HG03135 (cell line): ENCODE measurements around the gene NRBF2.
"Not testable (repeated sequence)": the region's sequence is repeated elsewhere in the genome, so short reads cannot be mapped to it uniquely, and the experiment has no call there.

Source experiments
- ATAC-seq: cut with Tn5 transposase; IDR thresholded peaks from one replicate; pipeline ENCODE4 v1.9.1; 2021; ENCODE audit warnings: mild to moderate bottlenecking, moderate library complexity; ENCODE audit not compliant: unreplicated experiment

Gene NRBF2

DNA sequence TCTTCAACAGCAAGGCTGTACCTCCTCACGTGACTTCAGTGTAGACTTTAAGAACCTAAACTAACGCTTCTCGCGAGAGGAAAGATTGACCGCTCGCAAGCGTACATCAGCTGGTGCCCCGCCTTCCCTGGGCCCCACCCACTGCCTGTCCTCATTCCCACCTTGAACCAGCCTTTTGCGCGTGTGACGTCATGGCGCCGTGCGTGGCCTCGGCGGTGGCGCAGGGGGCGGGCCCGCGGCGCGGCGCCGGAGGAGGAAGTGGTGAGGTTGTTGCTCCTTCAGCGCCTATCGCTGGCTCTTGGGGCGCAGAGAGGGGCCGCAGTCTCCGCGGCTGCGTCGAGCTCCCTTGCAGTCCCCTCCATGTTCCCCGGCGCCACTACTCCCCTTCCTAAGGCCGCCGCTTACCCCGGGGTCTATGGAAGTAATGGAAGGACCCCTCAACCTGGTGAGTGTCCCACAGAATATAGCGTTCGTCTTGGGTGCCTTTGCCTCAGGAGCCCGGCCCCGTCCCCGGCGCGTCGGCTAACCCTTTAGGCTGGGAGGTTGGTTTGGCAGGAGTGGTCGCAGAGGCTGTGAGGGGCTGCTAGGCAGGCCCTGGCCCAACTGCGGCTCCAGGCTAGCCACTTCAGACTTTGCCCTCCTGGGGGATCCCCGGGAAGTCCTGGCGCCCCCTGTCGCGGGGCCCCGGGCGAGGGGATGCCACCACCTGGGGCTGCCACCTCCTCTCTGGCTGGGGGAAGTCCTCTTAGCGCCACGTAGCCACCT is at the start of gene NRBF2:
Gene NRBF2 (plus strand): TSS at position 273 of the 765 bp plus-strand sequence. CDS start 143 bp downstream, at position 416.
- ATAC-seq = peak; percentile 98

DNA sequence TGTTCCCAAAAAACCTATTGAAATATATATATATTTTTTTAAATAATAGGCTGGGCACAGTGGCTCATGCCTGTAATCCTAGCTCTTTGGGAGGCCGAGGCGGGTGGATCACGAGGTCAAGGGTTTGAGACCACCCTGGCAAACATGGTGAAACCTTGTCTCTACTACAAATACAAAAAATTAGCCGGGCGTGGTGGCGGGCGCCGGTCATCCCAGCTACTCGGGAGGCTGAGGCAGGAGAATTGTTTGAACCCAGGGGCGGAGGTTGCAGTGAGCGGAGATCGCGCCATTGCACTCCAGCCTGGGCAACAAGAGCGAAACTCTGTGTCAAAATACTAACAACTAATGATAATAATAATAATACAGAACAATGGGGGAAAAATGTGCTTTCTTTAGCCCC is 49.7 kb upstream of the NRBF2 start:
- not testable (repeated sequence) for ATAC-seq

DNA sequence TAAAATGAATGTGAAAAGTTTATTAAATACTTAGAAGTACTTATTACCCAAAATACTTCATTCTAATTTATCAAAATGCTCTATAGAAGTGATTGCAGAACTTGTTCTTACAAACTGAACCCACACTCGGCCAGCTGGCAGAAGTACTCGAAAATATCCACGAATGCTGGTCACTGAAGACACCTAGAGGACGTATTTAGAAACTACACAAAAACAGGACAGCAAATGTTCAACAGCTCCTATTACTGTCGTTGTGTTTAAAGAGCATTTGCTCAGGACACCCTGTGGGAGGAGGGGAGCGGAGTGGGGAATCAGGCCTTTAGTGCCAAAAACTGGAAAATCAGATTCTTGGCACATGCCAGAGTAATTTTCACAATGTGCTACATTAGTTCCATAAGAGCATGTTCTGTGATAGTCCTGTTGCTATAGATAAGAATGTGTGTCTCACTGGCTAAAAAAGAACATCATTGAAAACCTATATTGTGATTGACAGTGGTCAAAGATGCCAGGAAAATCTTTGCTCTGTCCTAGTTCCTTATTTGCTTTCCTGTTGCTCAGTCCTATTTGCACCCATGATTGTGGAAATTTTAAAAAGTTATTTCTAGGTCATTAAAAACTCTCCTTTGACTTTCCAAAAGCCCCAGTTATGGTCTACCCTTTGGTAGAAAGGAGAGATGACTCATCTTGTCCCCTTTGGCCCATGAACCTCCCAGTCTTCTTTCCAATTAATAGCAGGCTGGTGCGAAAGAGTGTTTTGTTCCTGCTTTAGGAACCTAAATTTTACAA is 49.0 kb upstream of the NRBF2 start:
- ATAC-seq = no peak

DNA sequence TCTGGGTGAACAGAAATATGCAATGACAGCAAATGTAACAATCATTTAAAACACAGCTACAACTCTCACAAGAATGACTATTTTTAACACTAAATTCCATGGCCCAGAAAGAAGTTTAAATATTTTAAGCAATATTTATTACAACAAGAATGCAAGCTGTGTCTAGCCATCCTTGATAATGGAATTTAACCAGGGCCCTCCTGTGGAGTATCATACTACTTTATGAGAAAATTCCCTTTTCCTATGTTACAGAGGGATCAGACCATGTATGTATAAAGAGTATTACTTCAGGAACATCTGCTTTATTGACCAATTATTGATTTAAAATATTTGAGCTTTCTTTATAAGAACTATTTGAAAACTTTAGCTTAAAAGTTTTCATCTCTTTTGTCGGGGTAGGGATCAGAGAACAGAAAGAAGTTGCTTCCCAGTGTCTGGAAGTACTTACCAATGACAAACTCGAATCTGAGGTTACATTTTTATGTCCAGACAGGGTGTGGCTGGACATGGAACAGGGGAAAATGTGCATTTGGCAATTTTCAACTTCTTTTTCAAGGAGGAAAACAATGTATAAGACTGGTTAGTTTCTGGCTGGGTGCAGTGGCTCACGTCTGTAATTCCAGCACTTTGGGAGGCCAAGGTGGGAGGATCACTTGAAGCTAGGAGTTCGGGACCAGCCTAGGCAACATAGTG is 48.3 kb upstream of the NRBF2 start:
- no peak for ATAC-seq

DNA sequence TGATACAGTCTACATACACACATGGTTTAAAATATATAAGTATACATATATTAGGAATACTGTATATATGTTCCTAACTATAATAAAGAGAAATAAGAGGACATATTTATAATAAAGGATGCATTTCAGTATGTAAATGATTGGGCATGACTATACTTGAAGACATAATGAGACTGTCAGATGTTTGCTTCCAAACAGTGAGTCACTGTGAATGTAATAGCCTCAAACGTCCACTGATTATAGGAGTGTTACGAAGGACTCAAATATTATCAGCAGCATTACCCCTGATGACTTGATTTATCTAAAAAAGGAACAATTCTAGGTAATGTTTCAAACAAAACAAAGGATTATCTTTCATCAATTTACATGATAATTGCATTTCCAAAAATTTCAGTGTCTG is 39.9 kb upstream of the NRBF2 start:
- no peak for ATAC-seq

DNA sequence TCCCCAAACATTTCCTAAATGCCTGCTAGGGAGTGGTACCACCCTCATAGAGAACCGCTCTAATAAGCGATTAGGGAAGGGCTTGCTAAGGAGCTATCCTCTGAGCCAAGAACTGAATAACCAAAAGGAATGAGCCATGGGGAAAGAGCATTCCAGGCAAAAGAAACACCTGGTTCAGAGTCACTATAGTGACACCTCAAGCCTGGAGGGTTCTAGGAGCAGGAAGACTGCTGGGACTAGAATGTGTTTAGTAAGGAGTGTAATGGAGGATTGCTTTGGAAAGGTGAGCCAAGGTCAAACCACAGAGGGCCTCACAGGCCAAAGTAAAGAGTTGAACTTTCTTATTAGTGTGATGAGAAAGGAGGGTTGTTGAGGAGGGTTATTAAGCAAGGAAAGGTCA is 38.7 kb upstream of the NRBF2 start:
- no peak for ATAC-seq

DNA sequence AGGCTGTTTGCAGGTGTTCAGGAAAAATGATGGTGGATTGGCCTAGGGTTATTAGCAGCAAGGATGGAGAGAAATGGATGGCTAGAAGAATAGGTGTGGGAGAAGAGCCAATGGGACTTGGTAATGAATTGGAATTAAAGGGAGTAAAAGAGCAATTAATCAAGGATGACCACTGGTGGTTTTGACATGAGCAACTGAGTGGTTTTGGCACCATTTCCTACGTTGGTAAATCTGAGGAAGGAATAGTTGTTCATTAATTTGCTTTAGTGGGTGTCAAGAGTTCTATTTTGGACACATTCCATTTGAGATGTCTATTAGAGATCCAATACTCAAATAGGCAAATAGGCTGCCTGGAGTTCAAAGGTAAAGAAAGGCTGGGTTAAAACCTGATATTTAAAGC is 38.2 kb upstream of the NRBF2 start:
- ATAC-seq = no peak

DNA sequence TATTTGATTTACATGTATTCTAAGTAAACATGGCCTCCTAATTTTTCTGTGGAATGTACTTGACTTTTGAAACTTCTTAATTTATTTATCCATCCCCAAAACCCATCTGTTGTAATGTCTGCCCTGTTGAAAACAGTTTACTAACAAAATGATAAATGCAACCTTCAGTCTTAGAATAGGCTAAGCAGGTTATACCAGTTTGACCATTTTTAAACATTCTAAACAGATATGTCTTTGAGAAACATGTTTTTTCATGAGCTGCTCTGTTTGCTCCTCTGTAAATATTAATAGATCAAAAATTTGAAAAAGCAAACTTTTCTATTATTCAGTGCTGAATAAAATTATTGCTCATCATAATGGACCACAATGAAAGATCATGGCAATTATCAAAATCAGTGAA is 33.4 kb upstream of the NRBF2 start:
- ATAC-seq = no peak

DNA sequence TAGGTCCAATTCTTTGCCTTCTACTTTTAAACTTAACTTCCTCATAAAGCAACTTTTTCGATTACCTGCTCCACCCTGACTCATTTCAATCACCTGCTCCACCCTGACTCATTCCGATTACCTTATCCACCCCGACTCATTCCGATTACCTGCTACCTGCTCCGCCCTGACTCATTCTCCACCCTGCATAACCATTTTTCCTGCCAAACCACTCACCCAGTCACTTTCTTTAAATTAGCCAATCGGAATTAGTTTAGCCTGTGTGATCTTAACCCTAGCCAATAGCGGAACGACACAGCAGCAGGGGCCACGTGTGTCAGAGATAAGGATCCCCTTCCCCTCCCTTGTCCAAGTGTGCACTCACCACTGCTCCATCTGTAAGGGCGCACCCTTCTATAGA is 32.0 kb upstream of the NRBF2 start:
- not testable (repeated sequence) for ATAC-seq

DNA sequence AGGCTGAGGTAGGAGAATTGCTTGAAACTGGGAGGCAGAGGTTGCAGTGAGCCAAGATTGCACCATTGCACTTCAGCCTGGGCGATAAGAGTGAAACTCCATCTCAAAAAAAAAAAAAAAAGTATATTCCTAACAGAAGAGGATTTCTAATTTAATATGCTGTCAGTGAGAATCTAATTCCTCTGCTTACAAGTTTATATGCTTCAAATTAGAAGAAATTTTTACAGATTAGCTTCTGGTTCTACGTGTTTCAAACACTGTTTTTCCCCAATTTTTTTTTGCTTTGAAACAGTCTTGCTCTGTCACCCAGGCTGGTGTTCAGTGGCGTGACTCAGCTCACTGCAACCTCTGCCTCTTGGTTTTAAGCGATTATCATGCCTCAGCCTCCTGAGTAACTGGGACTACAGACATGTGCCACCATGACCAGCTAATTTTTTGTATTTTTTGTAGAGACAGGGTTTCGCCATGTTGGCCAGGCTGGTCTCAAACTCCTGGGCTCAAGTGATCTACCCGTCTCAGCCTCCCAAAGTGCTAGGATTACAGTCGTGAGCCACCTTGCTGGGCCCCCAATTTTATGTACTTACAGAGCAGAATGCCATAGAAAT is 30.7 kb upstream of the NRBF2 start:
- ATAC-seq = not testable (repeated sequence)

DNA sequence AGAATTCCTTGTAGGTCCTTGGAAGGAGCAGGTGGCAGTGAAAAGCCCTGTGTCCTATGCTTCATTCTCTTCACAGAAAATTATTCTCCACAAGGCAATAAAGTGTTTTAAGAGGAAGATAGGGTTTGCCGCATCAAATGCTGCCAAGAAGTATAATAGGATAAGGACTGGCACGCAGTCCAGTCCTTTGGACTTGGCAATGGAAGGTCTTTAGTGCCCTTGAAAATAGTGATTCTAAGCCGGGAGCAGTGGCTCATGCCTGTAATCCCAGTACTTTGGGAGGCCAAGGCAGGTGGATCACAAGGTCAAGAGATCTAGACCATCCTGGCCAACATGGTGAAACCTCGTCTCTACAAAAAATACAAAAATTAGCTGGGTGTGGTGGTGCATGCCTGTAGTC is 29.9 kb upstream of the NRBF2 start:
- not testable (repeated sequence) for ATAC-seq

DNA sequence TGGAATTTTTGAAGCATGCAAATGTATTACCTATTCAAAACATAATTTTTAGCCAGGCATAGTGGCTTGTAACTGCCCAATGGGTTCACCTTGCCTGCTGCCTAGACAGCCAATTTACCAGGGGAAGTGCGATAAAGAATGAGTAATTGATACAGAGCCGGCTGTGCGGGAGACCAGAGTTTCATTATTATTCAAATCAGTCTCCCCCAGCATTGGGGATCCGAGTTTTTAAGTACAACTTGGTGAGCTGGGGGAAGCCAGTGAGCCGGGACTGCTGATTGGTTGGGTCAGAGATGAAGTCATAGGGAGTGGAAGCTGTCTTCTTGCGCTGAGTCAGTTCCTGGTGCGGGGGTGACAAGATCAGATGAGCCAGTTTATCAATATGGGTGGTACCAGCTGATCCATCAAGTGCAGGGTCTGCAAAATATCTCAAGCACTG is 29.1 kb upstream of the NRBF2 start:
- no peak for ATAC-seq

DNA sequence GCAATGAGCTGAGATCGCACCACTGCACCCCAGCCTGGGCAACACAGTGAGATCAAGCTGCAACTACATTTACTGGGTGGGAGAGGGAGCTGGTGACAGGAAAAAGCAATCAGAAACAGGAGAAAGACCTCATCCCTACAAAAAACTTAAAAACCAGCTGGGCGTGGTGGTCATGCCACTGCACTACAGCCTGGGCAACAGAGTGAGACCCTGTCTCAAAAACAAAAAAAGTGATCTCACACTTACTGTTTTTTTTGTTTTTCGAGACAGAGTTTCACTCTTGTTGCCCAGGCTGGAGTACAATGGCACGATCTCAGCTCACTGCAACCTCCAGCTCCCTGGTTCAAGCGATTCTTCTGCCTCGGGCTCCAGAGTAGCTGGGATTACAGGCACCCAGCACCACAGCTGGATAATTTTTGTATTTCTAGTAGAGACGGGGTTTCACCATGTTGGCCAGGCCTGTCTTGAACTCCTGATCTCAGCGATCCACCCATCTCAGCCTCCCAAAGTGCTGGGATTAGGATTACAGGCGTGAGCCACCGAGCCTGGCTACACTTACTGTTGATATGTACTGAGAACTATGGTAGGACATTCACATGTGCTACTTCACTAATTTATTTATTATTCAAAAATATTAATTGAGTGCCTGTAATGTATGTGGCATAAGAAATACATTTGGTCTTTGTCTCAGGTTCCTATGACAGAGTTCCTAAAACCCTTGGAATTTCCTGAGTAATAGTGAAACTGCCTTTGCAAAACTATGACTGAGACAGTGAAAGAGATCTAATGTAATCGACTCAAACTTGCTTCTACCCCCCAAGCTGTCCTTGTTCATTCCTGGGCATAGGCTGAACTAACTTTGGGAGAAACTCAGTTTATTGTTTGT is 27.7 kb upstream of the NRBF2 start:
- no peak for ATAC-seq

DNA sequence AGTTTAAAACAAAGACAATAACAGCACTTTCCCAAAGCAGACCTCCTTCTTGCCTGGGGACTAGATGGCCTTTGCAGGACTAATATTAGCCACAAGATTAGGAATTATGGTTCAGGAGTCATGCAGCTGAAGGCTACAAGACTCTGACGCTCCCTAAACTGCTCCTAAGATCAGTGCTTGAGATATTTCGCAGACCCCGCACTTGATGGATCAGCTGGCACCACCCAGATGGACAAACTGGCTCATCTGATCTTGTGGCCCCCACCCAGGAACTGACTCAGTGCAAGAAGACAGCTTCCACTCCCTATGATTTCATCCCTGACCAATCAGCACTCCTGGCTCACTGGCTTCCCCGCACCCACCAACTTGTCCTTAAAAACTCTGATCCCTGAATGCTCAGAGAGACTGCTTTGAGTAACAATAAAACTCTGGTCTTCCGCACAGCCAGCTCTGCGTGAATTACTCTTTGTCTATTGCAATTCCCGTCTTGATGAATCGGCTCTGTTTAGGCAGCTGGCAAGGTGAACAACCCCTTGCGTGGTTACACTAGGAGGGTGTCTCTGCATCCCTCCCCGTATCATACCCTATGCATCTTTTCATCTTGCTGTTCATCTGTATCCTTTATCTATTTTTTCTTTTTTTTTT is 26.9 kb upstream of the NRBF2 start:
- no peak for ATAC-seq

DNA sequence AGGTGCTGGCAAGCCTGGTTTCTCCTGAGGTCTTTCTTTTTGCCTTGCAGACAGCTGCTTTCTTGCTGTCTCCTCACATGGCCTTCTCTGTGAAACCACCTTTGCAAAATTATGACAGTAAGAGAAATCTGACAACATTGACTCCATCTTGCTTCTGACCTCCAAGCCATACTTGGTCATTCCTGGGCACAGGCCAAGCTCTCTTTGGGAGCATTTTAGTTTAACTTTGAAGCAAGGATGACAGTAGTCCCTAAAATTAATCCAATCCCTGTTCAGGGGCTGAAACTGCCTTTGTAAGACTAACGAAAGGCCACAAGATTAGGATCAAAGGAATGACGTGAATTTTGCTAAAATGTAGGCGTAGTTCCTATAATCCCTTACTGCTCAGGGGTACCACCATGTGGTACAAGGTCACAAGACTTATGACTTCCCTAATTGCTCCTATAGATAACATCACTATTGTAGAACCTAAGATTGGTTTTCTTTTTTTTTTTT is 25.1 kb upstream of the NRBF2 start:
- no peak for ATAC-seq

DNA sequence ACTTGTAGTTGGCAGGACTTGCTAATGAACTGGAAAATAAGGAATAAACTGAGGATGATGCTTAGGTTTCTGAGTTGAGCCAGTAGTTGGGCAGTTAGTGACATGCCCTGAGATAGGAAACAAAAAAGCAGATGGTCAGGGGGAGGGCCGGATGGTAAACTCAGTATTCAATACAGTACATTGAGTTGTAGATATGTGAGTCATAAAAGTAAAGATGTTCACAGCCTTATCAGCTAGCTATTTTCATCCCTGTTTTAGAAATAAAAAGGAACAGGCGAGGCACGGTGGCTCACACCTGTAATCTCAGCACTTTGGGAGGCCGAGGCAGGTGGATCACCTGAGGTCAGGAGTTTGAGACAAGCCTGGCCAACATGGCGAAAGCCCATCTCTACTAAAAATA is 22.2 kb upstream of the NRBF2 start:
- ATAC-seq = no peak

DNA sequence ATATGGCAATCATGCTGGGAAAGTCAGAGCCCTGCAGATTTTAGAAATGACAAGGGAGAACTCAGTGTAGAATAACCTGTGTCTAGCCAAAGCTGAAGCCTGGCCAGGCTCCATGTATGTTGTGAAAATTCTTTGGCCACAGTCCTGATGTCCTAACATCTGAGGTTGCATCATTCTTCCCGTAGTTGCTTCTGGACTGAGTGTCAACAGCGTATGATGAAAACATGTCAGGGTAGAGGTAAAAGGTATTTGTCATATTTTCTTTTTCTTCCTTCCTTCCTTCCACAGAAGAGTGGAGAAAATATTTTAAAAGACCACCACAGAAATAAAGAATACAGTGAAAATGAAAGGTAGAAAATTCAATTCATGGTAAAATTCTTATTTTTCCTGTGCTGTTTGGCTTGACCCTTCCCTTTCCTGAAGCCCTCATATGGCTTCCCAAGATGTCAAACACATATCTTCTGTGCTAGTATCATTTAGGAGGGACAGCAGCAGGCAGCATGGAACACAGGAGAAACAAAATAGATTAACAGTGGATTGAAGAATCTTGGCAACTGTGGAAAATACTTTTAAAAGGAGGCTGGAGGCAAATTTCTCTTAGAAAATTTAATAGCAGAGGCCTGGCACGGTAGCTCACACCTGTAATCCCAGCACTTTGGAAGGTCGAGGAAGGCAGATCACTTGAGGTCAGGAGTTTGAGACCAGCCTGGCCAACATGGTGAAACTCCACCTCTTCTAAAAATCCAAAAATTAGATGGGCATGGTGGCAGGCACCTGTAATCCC is 18.9 kb upstream of the NRBF2 start:
- no peak for ATAC-seq

DNA sequence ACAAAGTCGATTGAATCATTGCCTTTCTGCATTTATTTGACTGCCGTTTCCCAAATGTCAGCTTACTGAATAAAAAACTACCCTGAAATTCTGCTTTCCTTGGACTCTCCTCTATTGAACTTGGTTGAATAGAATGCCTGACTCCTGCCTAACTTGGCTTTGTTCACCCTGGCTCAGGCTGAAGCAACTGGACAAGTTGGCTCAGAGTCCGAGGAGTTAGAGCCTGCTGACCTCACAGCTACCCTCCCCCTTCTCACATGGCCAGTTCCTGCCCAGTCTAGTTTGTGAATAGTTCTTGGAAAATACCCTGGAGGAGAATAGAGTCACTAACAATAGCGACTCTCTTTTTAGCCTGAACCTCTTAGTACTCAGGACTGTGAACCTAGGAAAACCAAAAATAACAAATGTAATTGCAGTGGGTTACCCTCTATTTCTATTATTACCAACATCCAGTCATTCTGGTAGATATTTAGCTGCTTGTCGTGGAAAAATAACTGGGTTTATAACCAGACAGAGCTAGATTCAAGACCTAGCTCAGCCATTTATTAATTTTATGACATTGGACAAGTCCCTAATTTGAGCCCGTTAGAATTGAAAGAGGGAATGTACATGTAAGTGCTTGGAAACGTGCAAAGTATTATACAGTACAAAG is 17.3 kb upstream of the NRBF2 start:
- ATAC-seq = no peak
